Neutrophil (primary cell): Measurements from ENCODE around the gene RFLNA.

ENCODE experiments used
- H3K27ac ChIP-seq: fragments of 200-600 bp; sonication (generic); 2 replicates; pipeline ENCODE4 v1.5.1; 2016; ENCODE audit warnings: mild to moderate bottlenecking, moderate library complexity
- H3K27me3 ChIP-seq: fragments of 200-600 bp; sonication (generic); 2 replicates; pipeline ENCODE4 v1.6.0; 2016; ENCODE audit warnings: mild to moderate bottlenecking
- H3K36me3 ChIP-seq: fragments of 200-600 bp; sonication (generic); 2 replicates; pipeline ENCODE4 v1.5.1; 2017
- H3K4me1 ChIP-seq, 2 experiments: fragments of 200-600 bp in 1 of 2; sonication (generic) in 1 of 2; 1 replicate in 1 of 2; 2 replicates in 1 of 2; pipeline versions ENCODE4 v1.5.1 to v1.6.1; 2013 to 2016; ENCODE audit warnings: low read depth in 1 of 2, low read length in 1 of 2, mild to moderate bottlenecking in 1 of 2, moderate library complexity in 1 of 2; ENCODE audit not compliant: control insufficient read depth in 1 of 2, insufficient read depth in 1 of 2
- H3K4me3 ChIP-seq, 2 experiments: fragments of 200-600 bp in 1 of 2; sonication (generic) in 1 of 2; 1 replicate in 1 of 2; 2 replicates in 1 of 2; pipeline ENCODE4 v1.5.1; 2013 to 2016; ENCODE audit warnings: low read depth in 1 of 2, low read length in 1 of 2, mild to moderate bottlenecking in 1 of 2, moderate library complexity in 1 of 2
- H3K9me3 ChIP-seq: fragments of 200-600 bp; sonication (generic); 2 replicates; pipeline ENCODE4 v1.5.1; 2016
- CTCF ChIP-seq: fragments of 200-600 bp; sonication (generic); IDR thresholded peaks from 2 replicates; pipeline ENCODE4 v1.5.1; 2016; ENCODE audit warnings: antibody characterized with exemption

Gene RFLNA

GRCh38 chr12:124309744-124310143, 14.9 kb downstream of the RFLNA start:
- no peaks in the 10 kb centered on the region for H3K9me3 ChIP-seq
- H3K4me1 ChIP-seq: no peaks in the 10 kb centered on the region
- no peaks in the 10 kb centered on the region for H3K36me3 ChIP-seq
- TF ChIP-seq CTCF: no peak
- H3K27ac ChIP-seq: no peak overlapping the region
- no peaks in the 10 kb centered on the region for H3K27me3 ChIP-seq
- no peak overlapping the region for H3K4me3 ChIP-seq

- no peaks in the 10 kb centered on the region for H3K4me1 ChIP-seq
- no peak for TF ChIP-seq CTCF
- no peaks in the 10 kb centered on the region for H3K9me3 ChIP-seq
- H3K27ac ChIP-seq: no peak overlapping the region
- H3K4me3 ChIP-seq: no peak overlapping the region
- H3K27me3 ChIP-seq: no peaks in the 10 kb centered on the region
- H3K36me3 ChIP-seq: no peaks in the 10 kb centered on the region
These were observed 15.3 kb downstream of the RFLNA start for GRCh38 chr12:124310178-124310577.

GRCh38 chr12:124310785-124311184, 15.9 kb downstream of the RFLNA start:
- no peak overlapping the region for H3K27ac ChIP-seq
- no peaks in the 10 kb centered on the region for H3K4me1 ChIP-seq

GRCh38 chr12:124311292-124312109, 16.6 kb downstream of the RFLNA start:
- Histone ChIP-seq H3K9me3 (no peaks in the 10 kb centered on the region), H3K4me3 (no peak overlapping the region), H3K27me3 (no peaks in the 10 kb centered on the region), H3K27ac (no peak overlapping the region), H3K36me3 (no peaks in the 10 kb centered on the region), H3K4me1 (no peaks in the 10 kb centered on the region)
- TF ChIP-seq CTCF: no peak

More at GRCh38 chr12:124310785-124311184, 15.9 kb downstream of the RFLNA start:
- H3K4me3 ChIP-seq: no peak overlapping the region
- no peaks in the 10 kb centered on the region for H3K36me3 ChIP-seq
- no peaks in the 10 kb centered on the region for H3K9me3 ChIP-seq
- no peaks in the 10 kb centered on the region for H3K27me3 ChIP-seq
- TF ChIP-seq CTCF: no peak

- Histone ChIP-seq H3K36me3 (no peaks in the 10 kb centered on the region), H3K27ac (no peak overlapping the region), H3K4me3 (no peak overlapping the region), H3K9me3 (no peaks in the 10 kb centered on the region), H3K4me1 (no peaks in the 10 kb centered on the region), H3K27me3 (no peaks in the 10 kb centered on the region)
- no peak for TF ChIP-seq CTCF
These were observed 17.7 kb downstream of the RFLNA start for GRCh38 chr12:124312601-124313000.
